Measurements from ENCODE around the gene NOS3. TPM values are rescaled to one million over a fixed set of nuclear protein-coding genes. Genes with fewer than 3 reads are reported as not detected.

The NOS3 gene
- total and polyA plus RNA-seq, 2 of the 13 experiments (the other 11 are each of a cell fraction or from before 2014, with no cell fraction given) = 3.7 to 7.5 TPM

- peak; percentile 95 for TF ChIP-seq FOXK1 (CRISPR knock-in tag; IDR thresholded peaks at IDR 0.05; ENCODE audit: borderline replicate concordance, low read depth)
- no peak for TF ChIP-seq ZFP82 (CRISPR knock-in tag; IDR thresholded peaks at IDR 0.05; ENCODE audit: borderline replicate concordance)
- TF ChIP-seq TBP (CRISPR knock-in tag; IDR thresholded peaks at IDR 0.05) = peak; percentile 91; the same call in 1 of the 2 replicates
- peak in 1 of 2 experiments; percentile 65; a peak in 1 of 4 replicates for TF ChIP-seq HMGXB4 (CRISPR knock-in tag; IDR thresholded peaks at IDR 0.05; ENCODE audit: borderline replicate concordance in 1 of 2, low read depth in 1 of 2)
- peak; percentile 60; the same call in 1 of the 2 replicates for TF ChIP-seq PAXIP1 (CRISPR knock-in tag; conservative IDR thresholded peaks at IDR 0.05)
- peak; percentile 78 for TF ChIP-seq SP5 (CRISPR knock-in tag; IDR thresholded peaks at IDR 0.05; ENCODE audit: borderline replicate concordance, low read depth)
- TF ChIP-seq ELF1 (CRISPR knock-in tag; IDR thresholded peaks at IDR 0.05) = peak; percentile 97
- TF ChIP-seq RXRA (CRISPR knock-in tag; IDR thresholded peaks at IDR 0.05) = peak; percentile 75; the same call in 1 of the 2 replicates
- peak; percentile 11; the same call in 1 of the 2 replicates for TF ChIP-seq NR2F2 (IDR thresholded peaks at IDR 0.05; ENCODE audit: borderline replicate concordance, low read depth)
- 0 out of 2 replicates have a peak, but pooled peaks have one; percentile 58 for TF ChIP-seq MIER3 (CRISPR knock-in tag; IDR thresholded peaks at IDR 0.05; ENCODE audit: borderline replicate concordance)
- peak; percentile 89 for TF ChIP-seq POLR2G (IDR thresholded peaks at IDR 0.05; ENCODE audit: low read depth, low read length)
- peak; percentile 84 for TF ChIP-seq ZNF350 (CRISPR knock-in tag; IDR thresholded peaks at IDR 0.05; ENCODE audit: borderline replicate concordance, low read depth)
- TF ChIP-seq HOXA5 (CRISPR knock-in tag; IDR thresholded peaks at IDR 0.05) = peak; percentile 92
- no peak for TF ChIP-seq ZNF460 (CRISPR knock-in tag; IDR thresholded peaks at IDR 0.05; ENCODE audit: borderline replicate concordance)
- TF ChIP-seq ARID4A (CRISPR knock-in tag; IDR thresholded peaks at IDR 0.05; ENCODE audit: borderline replicate concordance) = peak; percentile 78; the same call in 1 of the 2 replicates
- TF ChIP-seq BRF2 (CRISPR knock-in tag; IDR thresholded peaks at IDR 0.05) = no peak
- TF ChIP-seq ZNF225 (CRISPR knock-in tag; IDR thresholded peaks at IDR 0.05) = peak; percentile 39; the same call in 1 of the 2 replicates
These were observed 67.4 kb downstream of the NOS3 start (continued) for GRCh38 chr7:151057989-151058780.
